ENCODE data around the gene AGBL1.

Gene AGBL1

DNA sequence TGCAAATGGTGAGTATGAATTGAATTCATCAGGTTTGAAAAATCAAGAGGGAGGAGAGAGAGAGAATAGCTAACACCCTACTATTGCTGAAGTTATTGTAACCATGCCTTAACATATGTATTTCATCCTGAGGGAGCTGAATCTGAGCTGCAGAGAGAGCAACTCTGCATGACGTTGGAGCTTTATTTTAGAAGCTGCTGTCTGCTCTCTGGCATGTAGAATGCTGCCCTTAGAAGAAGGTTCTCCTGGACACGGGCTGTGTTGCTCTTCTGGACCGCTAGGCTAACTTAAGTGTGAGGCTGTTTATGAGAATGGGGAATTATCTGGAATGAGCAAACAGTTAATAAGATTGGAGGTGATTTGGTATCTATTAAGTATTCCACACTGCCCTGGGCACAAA is 814.6 kb downstream of the AGBL1 start:
- no peak for DNase-seq

DNA sequence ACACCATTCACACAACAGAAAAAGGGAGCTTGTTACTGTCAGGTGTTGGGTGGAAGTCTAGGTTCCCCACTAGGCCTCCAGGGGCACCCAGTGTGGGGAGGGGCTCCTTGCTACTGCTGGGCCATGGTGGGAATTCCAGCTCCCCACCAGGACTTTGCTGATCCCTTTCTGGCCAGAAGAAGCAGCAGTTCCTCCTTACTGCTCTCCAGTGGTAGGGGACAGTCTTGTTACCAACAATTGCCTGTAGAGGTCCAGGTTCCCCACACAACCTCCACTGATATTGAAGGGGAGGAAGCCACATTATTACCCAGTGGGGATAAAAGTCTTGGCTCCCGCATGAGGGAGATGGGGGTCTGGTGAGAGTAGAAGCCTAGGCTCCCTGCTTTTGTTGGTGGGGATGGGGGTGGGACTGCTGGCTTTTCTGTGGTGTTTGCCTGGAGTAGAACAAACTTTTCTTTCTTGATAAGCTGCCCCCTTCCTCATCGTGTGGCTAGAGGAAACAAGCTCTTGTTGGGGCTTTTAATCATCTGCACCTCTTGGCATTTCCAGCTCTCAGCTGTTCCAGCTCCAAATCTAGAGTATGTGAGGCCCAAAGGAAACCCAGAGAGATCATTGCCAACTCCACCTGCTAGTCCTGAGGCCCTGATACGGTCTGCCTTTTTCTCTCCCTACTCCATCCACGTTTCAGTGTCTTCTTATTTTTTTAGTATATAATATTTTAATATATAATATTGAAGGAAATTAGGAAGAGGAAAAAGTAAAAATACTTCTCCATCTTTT is 824.2 kb downstream of the AGBL1 start:
- DNase-seq, result no peak

DNA sequence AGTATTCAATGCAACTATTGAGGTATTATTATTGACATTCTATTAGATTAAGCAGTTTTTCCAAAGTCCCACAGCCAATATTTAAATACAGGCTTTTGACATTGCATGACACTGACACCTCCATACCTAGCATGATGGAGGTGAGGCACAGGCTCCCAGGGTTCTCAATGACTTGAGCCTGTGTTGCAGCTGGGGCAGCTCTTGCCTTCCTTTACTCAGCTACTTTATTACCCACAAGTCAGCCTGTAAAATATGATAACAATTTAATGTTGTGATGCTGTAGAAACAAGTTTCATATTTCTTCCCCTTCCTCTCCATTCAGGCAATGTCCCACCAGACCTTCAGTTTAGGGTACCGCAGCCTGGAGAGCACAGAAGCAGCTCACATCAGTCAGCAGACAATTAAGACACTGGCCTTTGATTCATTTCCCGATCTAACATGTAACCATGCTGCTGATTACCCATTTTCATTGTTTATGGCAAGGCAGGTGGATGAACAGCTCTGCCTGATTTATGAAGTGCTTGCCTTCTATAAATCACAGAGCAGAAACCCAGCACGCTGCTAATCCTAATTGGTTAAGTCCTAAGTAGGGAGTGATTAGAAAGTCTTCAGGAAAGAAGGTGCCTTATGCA is 826.1 kb downstream of the AGBL1 start:
- DNase-seq, result no peak

DNA sequence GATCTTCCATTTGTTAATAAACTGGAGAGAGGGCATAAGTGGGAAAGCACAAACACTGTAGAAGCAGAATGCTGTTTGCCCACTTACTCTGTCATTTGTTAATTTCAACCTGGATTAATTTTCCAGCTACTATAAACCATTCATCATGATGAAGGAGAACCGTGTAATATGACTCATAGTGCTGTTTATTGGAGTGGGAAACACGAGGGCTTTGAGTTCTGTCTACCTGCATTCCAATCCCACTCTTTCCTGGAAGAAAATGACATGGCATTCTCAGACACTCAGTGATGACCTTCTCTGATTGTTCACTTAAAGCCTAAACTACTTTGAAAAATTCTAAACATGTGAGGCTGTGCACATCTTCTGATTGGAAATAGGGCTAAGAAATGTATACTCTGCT is 826.7 kb downstream of the AGBL1 start:
- no peak for DNase-seq

DNA sequence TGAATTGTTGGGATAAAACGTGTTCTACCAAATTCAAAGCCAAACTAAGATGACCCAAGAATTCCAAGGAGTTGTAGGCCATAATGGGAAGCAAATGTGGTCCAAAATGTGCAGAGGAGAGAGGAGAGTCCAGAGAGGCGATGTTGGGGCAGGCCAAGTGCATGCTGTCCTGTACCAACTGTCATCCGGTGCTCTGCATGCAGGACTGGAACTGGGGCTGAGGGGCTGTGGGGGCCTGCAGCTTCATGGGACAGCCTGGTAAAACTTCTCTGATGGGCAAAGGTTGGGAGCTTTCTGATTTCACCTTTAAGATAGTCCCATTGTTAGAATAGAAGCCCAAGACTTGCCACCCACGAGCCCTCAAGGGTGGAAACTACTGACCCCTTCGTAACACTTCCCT is 831.4 kb downstream of the AGBL1 start:
- no peak for DNase-seq

DNA sequence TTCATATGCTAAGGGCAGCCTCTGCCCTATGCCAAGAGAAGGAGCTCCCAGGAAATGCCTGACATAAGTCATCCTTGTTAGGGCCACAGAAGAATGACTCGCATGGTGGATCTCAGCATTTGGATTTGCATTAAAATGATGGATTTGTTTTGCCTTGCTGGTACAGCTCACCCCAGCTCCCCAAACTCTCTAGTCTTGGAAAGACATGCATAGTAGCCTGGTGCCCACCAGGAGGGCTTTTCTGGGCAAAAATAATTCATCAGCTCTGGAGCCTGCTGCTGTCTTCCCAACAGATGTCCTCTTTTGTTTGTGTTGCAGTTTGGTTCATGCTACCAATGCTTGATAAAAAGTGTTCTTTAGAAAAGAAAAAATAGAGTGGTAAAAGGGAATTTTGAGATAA is 833.0 kb downstream of the AGBL1 start:
- no peak for DNase-seq

DNA sequence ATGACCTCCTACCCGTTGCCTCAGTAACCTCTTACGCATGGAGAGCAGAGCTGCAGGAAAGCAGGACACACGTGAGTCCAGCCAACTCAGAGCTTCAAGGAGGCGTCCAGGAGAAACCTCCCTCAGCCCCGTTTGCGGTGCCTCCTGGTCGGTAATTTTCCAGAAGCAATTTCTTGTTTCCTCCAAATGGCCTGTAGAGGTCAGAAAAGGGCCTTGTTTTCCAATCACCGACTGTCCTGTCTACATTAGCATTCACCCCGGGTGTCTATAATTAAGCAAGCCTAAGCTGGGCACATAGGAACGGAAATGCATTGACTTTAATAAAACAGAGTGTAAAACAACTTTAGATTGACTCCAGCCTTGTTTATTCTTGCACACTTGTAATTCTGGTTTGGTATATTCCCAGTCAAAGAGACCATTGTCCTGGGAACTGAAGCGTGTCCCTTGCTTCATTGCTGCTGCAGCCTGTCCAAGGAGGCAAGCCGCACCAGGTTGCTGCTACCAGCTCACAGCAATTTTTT is 836.2 kb downstream of the AGBL1 start:
- DNase-seq, result no peak

DNA sequence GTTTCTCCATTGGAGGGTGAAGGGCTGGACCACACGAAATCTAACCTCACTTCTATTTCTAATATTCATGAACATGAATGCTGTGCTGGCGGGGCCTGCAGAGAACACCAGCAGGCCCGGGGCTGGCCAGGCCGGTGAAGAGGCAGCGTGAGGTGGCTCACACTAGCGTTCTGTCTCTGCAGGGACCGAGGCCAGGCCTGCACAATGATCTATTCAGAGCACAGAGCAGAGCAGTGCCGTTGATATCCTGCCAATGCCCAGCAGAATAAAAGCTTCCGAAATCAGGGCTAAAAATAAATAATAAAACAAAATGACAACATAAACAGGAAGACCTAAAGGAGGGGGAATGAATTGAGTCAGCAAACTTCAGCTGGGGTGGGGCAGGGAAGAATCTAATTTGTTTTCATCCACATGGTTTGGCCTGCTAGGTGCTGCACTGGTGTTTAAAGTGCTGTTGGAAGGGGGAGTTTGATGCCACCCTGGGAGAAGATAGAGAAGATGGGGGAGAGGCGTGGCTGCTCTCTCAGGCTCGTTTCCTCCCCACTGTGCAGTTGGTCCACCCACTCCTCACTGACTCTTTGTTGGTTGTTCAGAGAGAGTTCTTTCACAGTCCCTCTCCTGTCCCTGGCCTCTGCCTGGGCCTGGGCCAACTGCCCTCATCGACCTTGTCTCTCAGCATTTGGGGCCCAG is 837.1 kb downstream of the AGBL1 start:
- no peak for DNase-seq

DNA sequence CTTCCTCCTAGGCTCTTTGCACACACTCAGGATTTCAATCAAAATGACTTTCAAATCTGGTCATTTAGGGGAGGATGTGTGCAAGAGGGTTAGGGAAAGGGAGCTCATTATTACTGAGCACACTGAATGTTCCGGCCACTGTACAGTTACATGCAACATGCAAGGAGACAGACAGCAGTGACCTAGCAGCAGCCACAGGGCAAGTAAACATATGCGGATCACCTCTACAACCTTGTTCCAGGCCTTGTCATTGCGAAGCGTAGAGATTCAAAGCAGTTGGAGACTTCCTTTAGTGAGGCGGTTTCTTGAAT is 837.6 kb downstream of the AGBL1 start:
- DNase-seq, result no peak

DNA sequence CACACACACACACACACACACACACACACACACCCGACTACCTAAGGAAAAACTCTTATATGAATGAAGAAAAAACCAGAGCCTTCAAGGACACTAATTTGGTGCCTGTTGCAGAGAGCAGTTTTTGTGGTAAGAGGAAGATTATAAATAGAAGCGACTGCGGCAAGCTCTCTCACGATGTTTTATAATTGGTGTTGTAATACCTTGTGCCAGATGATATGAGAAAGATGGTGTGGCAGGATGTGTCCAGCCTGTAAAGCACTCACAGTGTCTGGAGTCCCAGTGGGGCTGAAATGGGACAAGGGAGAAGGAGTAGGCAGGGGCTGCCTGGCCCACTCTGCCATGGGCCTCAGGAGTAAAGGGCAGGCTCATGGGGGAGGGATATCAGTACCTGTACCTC is 839.9 kb downstream of the AGBL1 start:
- DNase-seq, result no peak

DNA sequence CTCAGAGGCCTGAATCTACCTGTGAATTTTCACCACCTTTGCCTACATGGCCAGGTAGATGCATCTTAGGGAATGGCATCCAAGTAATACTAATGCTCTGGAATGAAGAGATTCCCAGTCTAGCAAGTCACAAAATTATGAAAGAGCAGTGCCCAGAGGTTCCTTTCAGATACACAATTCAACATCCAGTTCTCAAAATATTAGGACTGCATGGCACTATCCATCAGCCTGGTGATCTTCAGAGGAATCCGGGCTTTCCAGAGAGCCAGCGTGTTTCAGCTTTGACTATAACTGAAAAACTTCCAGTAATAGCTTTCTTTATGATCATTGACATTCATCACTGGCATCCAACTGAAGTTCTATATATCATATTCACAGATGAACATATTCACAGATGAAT is 849.8 kb downstream of the AGBL1 start:
- no peak for DNase-seq

DNA sequence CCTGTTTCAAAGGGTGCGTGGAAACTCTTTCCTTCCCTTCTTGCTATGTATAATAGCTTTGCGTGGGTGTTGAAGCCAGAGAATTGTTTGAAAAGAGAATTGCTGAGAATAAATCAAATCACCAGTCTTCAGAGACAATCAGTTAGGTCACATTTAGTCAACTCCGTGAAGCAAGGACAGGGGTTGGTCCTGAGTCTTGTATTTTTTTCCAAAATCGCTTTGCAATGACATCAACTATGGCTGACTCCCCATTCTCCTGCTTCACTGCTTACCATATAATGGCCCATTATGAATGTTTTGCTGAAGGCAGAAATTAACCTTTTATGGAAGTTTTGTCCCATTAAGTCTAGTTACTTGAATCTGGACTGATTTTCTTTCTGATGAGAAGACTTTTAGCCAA is 852.8 kb downstream of the AGBL1 start:
- DNase-seq, result no peak

DNA sequence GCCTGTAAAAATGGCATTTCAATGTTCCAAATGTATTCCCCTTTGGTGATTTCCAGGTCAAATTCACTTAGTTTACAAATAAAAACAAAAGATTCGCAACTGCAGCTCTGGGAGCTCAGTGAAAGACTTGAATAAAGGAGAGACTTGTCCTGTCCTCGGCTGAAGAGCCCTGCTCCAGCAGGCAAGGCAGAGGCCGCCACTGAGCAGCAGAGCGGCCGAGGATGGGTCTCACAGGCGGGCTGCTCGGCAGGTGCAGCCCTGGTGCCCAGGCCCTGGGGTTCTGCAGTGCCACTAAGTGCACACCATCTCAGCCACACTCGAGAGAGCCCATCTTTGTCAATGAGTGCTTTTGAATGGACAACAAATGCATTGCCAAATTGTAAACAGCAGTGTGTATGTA is 856.2 kb downstream of the AGBL1 start:
- DNase-seq, result no peak

DNA sequence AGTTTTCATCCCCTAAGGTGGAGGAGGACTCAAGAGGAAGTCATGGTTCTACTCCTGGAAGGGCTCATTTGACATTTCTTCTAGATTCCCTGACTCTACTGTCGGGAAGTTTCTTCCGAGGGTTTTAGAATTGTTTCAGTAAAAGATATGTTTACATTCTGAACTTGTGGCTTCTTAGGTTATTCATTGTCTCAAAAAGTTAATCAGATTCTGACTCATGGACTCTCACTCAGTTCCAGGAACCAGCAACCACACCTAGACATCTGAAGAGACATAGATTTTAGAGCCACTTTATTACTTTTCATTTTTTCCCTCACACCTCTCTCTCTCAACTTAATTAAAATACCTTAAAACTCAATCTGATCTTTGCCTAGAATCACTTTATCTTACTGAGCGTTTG is 862.6 kb downstream of the AGBL1 start:
- no peak for DNase-seq

DNA sequence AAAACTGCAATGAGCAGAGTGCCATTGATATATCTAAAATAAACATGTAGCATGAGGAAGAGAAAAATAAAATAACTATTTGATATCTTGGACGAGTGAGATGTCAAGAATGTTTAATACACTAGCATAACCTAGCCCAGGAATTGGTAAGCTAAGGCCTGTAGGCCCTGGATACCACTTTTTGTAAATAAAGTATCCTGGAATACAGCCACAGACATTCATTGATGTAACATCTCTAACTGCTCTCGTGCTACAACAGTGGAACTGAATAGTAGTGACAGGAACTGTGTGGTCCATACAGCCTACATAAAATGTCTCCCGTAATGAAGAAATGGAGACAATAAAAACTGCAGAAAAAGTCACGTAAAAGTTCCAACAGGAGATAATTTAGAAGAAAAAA is 869.0 kb downstream of the AGBL1 start:
- DNase-seq, result no peak

DNA sequence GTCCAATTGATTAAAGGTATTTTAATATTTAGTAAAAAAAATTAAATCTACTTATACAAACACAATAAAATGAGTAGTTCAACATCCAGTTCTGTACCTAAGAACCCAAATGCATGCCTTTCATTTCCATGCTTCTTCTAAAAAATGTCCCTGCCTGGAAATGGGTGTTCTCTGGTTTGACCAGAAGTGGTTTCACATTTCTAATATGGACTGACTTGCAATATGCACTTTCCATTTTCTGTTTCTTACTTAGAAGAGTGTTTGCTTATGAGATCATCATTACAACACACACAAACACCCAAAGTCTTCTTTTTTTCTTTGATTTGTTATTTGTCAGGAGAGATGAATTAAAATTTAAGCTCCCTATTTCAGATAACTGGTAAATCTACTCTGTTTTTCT is 879.6 kb downstream of the AGBL1 start:
- DNase-seq, result no peak

DNA sequence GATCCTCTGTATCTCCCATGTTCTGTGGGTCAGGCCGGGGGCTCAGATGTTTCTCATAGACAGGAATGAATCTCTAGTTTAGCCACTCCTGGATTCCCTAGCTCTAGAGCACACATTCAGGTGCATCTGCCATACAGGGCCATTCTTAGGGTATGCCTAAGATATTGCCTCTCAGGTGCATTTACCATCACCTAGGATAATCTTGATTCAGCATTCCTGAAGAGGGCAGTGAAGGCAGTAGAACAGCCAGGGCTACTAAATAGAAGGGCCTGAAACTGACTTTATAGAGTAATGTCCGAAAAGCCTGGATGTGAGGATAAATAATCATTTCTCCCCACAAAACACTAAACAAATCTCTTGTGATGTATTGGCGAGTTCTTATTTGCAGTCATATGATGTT is 882.0 kb downstream of the AGBL1 start:
- no peak for DNase-seq

DNA sequence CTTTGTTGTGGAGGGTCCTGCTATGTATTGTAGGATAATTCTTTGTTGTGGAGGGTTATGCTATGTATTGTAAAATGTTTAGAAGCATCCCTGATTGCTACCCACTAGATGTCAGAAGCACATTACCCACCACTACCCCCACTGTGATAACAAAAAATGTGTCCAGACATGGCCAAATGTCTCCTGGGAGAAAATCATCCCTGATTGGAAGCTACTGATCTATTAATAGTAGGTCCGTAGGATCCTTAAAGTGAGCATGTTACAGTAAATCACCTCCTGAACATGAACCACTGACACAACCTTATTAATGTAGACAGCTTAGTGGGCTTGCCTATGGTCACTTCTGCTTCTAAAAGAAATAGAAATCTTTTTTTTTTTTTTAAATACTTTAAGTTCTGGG is 884.6 kb downstream of the AGBL1 start:
- DNase-seq, result no peak

DNA sequence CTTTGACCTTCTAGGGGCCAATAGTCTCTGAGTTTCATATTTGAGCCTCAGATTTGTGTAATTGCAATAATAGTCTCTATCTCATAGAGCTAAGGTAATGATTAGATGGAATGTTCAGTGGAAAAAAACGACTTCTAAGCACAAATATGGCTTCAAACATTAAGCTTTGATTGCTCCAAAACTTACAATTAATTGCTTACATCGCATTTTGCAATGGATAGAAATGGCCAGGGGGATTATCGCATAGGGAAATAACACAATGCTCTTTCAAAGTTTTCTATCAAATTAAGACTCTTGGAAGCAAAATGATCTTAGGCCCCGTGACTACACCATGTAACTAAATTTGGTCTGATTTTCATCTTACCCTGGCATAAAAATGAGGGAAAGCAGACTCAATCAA is 888.6 kb downstream of the AGBL1 start:
- no peak for DNase-seq

DNA sequence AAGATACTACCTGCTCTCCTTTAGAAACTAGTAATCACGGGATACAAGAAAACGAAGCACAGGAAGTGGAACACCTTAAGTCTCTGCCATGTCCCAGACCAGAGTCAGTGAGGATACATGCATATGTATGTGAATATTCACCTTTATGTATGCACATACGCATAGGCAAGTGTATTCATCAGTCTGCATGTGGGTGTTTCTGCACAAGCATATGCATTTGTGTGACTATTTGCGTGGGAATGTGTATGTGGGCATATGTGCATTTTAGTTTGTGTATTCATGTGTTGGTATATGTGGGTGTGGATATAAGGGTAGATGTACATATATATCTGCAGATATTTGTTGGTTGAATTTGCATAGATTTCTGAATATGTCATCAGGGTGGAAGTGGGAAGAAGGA is 889.7 kb downstream of the AGBL1 start:
- DNase-seq, result no peak

DNA sequence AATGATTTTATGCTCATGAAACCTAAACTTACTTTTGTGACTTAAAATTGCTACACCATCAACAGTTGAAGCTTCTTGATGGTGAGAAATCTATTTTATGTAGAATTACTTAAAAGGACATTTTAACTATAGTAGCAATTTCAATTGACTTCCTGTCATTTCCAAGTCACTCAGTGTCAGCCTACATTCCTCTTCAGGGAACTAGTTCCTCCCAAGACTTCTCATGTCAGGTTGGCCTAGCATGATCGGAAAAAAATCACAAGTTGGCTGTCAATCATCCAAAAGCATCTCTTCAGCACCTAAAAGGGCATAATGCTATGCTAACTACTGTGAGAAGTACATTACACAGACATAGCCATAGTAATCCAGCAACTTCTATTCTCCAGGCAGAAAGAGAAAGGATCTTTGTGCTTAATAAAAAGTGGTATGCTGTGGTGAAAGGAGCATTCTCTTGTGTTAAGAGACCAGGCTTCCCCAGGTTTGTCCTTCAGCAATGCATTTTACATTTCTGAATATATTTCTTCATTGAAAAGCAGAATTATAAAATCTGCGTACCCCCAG is 893.7 kb downstream of the AGBL1 start:
- no peak for DNase-seq

DNA sequence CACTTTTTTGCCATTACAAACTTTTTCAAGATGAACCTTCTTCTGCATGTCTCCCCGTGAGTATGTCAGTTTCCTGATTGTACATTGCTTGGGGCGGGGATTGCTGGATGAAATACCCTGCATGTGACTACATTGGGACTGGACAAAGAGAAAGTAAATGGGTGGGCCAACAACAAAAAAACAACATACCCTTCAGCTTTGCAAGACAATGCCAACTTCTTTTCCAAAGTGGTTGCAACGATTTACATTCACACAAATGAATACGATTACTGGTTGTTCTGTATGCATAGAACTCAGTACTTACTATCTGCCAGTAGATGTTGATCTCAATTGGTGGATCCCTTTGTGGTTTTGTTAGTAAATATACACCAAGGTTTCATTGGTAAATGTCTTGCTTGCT is 908.4 kb downstream of the AGBL1 start:
- no peak for DNase-seq

DNA sequence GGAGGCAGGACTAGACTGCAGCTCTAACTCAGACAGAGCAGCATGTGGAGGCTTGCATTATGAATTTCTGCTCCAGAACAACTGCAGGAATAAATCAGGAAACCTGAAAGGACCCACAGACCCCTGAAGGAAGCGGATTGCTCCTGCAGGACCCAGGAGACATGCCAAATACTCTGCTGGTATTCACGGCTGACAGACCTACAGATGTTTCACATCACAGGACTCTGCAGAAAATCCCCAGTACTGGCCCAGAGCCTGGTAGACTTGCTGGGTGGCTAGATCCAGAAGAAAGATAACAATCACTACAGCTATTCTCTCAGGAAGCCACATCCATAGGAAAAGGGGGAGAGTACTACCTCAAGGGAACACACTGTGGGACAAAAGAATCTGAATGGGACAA is 942.1 kb downstream of the AGBL1 start:
- no peak for DNase-seq
